ENCODE results near the gene IMPDH2.
"Not testable (repeated sequence)": the region's sequence is repeated elsewhere in the genome, so short reads cannot be mapped to it uniquely, and the experiment has no call there.

Gene IMPDH2

DNA sequence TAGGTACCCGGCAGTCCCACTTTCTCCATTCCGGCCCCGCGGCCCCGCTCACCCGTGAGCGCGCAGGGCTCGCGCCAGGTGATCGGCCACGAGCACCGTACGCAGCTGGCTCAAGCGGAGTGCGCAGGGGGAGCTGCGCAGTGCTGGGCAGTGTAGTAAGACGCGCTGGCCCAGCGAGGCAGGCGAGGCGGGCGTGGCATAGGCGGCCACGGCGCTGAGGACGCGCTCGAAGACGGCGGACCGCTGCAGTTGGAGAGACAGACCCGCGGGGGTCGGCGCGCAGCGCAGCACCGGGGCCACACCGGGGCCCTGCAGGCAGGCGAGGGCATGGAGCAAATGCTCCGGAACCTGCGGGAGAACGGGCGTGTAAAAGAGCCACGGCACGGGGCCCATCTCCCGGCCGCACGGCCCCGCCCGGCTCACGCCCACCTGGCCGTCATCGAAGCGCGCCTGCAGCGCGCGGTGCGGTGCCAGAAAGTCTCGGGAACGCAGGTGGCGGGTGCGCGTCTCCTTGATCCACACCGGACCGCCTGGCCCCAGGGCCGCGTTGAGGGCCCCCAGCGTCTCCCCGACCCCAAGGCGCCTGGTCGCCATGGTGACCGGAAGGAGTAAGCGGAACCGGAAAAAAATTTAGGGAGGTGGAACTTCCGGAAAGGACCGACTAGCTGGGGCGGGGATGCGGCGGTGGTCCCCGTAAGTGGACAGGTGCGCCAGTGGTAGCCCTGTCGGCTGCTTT is 11.1 kb downstream of the IMPDH2 start, which contains the start of gene DALRD3:
DALRD3 (minus strand) TSS at position 610 of the 736 bp plus-strand sequence; CDS start at position 594, 16 bp downstream.
- Histone ChIP-seq H3K4me1 (ENCODE audit: insufficient read depth, low read length) (peaks cover 28% of the 10 kb centered on the region), H3K36me3 (ENCODE audit: insufficient read depth, low read length) (peaks cover 41% of the 10 kb centered on the region), H2AFZ (ENCODE audit: low read depth, low read length) (peak within 1 kb of the TSS; percentile 6), H3K27me3 (ENCODE audit: insufficient read depth, low read length) (no peaks in the 10 kb centered on the region), H3K4me3 (ENCODE audit: low read length) (peak within 1 kb of the TSS; percentile 71), H3K9me3 (ENCODE audit: low read length) (no peaks in the 10 kb centered on the region)

- Histone ChIP-seq H3K4me3 (ENCODE audit: low read length) (peak overlapping the region; percentile 71), H3K27me3 (ENCODE audit: insufficient read depth, low read length) (no peaks in the 10 kb centered on the region), H3K36me3 (ENCODE audit: insufficient read depth, low read length) (peaks cover 46% of the 10 kb centered on the region), H3K9me3 (ENCODE audit: low read length) (no peaks in the 10 kb centered on the region), H3K4me1 (ENCODE audit: insufficient read depth, low read length) (peaks cover 21% of the 10 kb centered on the region), H2AFZ (ENCODE audit: low read depth, low read length) (no peak overlapping the region)
Measured at GRCh38 chr3:49017229-49017970, 11.8 kb downstream of the IMPDH2 start.

- H3K36me3 ChIP-seq (ENCODE audit: insufficient read depth, low read length), result peaks cover 54% of the 10 kb centered on the region
- no peaks in the 10 kb centered on the region for H3K27me3 ChIP-seq (ENCODE audit: insufficient read depth, low read length)
- H3K9me3 ChIP-seq (ENCODE audit: low read length), result no peaks in the 10 kb centered on the region
- H2AFZ ChIP-seq (ENCODE audit: low read depth, low read length), result no peak overlapping the region
- H3K4me3 ChIP-seq (ENCODE audit: low read length), result no peak overlapping the region
- H3K4me1 ChIP-seq (ENCODE audit: insufficient read depth, low read length), result peaks cover 21% of the 10 kb centered on the region
Measured at GRCh38 chr3:49016414-49017228, 12.6 kb downstream of the IMPDH2 start.

DNA sequence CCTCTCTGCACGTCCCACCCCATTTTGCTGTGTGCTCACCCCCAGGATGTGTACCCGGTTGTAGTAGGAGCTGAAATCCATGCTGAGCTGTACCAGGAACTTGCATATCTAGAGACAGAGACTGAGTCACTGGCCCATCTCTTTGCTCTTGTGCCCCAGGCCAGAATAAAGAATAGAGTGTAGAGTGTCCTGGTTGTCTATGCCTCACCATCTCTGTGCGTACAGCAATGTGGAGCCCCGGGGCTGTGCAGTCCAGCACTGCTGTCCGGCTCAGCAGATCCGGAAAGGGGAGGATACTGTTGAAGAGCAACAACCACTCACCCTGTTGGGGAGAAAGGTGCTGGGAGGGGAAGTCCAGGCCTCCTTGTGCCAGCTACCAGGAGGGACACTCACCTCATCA is 13.4 kb downstream of the IMPDH2 start:
- H3K9me3 ChIP-seq (ENCODE audit: low read length), result no peaks in the 10 kb centered on the region

DNA sequence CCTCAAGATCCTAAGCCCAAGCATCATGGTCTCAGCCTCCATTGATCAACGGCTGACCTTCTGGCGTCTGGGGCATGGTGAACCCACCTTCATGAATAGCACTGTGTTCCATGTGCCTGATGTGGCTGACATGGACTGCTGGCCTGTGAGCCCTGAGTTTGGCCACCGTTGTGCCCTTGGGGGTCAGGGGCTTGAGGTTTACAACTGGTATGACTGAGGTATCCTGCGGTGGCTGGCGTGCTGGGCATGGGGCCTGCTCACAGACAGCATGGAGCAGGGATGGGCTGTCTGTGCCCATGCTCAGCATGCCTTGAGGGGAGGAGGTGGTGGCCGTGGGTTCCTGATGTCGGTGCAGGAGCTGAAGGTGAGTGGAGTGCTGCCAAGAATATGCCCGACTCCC is 14.1 kb downstream of the IMPDH2 start:
- H3K36me3 ChIP-seq (ENCODE audit: insufficient read depth, low read length), result peaks cover 57% of the 10 kb centered on the region
- H3K4me1 ChIP-seq (ENCODE audit: insufficient read depth, low read length), result peaks cover 17% of the 10 kb centered on the region
- H3K27me3 ChIP-seq (ENCODE audit: insufficient read depth, low read length), result no peaks in the 10 kb centered on the region
- no peak overlapping the region for H2AFZ ChIP-seq (ENCODE audit: low read depth, low read length)
- no peak overlapping the region for H3K4me3 ChIP-seq (ENCODE audit: low read length)
- no peaks in the 10 kb centered on the region for H3K9me3 ChIP-seq (ENCODE audit: low read length)

More for the DNA sequence above, 13.4 kb downstream of the IMPDH2 start:
- Histone ChIP-seq H3K36me3 (ENCODE audit: insufficient read depth, low read length) (peaks cover 57% of the 10 kb centered on the region), H3K27me3 (ENCODE audit: insufficient read depth, low read length) (no peaks in the 10 kb centered on the region), H3K4me3 (ENCODE audit: low read length) (no peak overlapping the region), H2AFZ (ENCODE audit: low read depth, low read length) (no peak overlapping the region), H3K4me1 (ENCODE audit: insufficient read depth, low read length) (peaks cover 21% of the 10 kb centered on the region)

GRCh38 chr3:49013738-49014660 is 15.2 kb downstream of the IMPDH2 start:
- no peak overlapping the region for H3K4me3 ChIP-seq (ENCODE audit: low read length)
- no peaks in the 10 kb centered on the region for H3K27me3 ChIP-seq (ENCODE audit: insufficient read depth, low read length)
- peaks cover 59% of the 10 kb centered on the region for H3K36me3 ChIP-seq (ENCODE audit: insufficient read depth, low read length)
- no peak overlapping the region for H2AFZ ChIP-seq (ENCODE audit: low read depth, low read length)
- H3K9me3 ChIP-seq (ENCODE audit: low read length), result no peaks in the 10 kb centered on the region
- peaks cover 13% of the 10 kb centered on the region for H3K4me1 ChIP-seq (ENCODE audit: insufficient read depth, low read length)

- no peaks in the 10 kb centered on the region for H3K9me3 ChIP-seq (ENCODE audit: low read length)
- peaks cover 13% of the 10 kb centered on the region for H3K4me1 ChIP-seq (ENCODE audit: insufficient read depth, low read length)
- H3K4me3 ChIP-seq (ENCODE audit: low read length), result no peak overlapping the region
- peaks cover 59% of the 10 kb centered on the region for H3K36me3 ChIP-seq (ENCODE audit: insufficient read depth, low read length)
- no peaks in the 10 kb centered on the region for H3K27me3 ChIP-seq (ENCODE audit: insufficient read depth, low read length)
- no peak overlapping the region for H2AFZ ChIP-seq (ENCODE audit: low read depth, low read length)
Measured at GRCh38 chr3:49013113-49013737, 16.0 kb downstream of the IMPDH2 start.

- no peaks in the 10 kb centered on the region for H3K9me3 ChIP-seq (ENCODE audit: low read length)
- no peak overlapping the region for H3K4me3 ChIP-seq (ENCODE audit: low read length)
- H3K27me3 ChIP-seq (ENCODE audit: insufficient read depth, low read length), result no peaks in the 10 kb centered on the region
- peaks cover 13% of the 10 kb centered on the region for H3K4me1 ChIP-seq (ENCODE audit: insufficient read depth, low read length)
- H3K36me3 ChIP-seq (ENCODE audit: insufficient read depth, low read length), result peaks cover 59% of the 10 kb centered on the region
- H2AFZ ChIP-seq (ENCODE audit: low read depth, low read length), result no peak overlapping the region
Measured at GRCh38 chr3:49012441-49013017, 16.7 kb downstream of the IMPDH2 start.

DNA sequence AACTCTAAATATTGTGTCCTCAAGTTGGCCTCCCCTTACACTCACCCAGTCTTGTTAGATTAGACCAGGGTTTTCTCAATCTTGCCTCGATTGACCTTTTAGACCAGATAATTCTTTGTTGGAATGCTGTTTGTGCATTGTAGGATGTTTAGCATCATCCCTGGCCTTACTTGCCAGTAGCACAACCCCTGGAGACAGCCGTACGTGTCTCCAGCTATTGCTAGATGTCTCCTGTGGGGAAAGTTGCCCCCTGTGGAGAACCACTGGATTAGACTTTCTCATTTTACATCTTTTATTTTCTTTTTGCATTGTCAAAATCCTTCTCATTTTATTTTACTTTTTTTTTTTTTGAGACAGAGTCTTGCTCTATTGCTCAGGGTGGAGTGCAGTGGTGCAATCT is 19.8 kb downstream of the IMPDH2 start:
- Histone ChIP-seq H3K36me3 (ENCODE audit: insufficient read depth, low read length) (peaks cover 33% of the 10 kb centered on the region), H3K27me3 (ENCODE audit: insufficient read depth, low read length) (no peaks in the 10 kb centered on the region), H3K4me1 (ENCODE audit: insufficient read depth, low read length) (peaks cover 17% of the 10 kb centered on the region), H3K4me3 (ENCODE audit: low read length) (no peak overlapping the region), H2AFZ (ENCODE audit: low read depth, low read length) (no peak overlapping the region), H3K9me3 (ENCODE audit: low read length) (no peaks in the 10 kb centered on the region)

GRCh38 chr3:49008627-49009026 is 20.6 kb downstream of the IMPDH2 start:
- peaks cover 17% of the 10 kb centered on the region for H3K4me1 ChIP-seq (ENCODE audit: insufficient read depth, low read length)
- peaks cover 25% of the 10 kb centered on the region for H3K36me3 ChIP-seq (ENCODE audit: insufficient read depth, low read length)
- H2AFZ ChIP-seq (ENCODE audit: low read depth, low read length); H3K27me3 ChIP-seq (ENCODE audit: insufficient read depth, low read length); H3K9me3 ChIP-seq (ENCODE audit: low read length): not testable (repeated sequence)
- peak overlapping the region; percentile 61 for H3K4me3 ChIP-seq (ENCODE audit: low read length)

- no peak overlapping the region for H2AFZ ChIP-seq (ENCODE audit: low read depth, low read length)
- H3K4me3 ChIP-seq (ENCODE audit: low read length), result peak overlapping the region; percentile 61
- peaks cover 17% of the 10 kb centered on the region for H3K4me1 ChIP-seq (ENCODE audit: insufficient read depth, low read length)
- H3K36me3 ChIP-seq (ENCODE audit: insufficient read depth, low read length), result peaks cover 19% of the 10 kb centered on the region
- no peaks in the 10 kb centered on the region for H3K9me3 ChIP-seq (ENCODE audit: low read length)
- no peaks in the 10 kb centered on the region for H3K27me3 ChIP-seq (ENCODE audit: insufficient read depth, low read length)
Measured at GRCh38 chr3:49007771-49008528, 21.2 kb downstream of the IMPDH2 start.

Data from neuron (in vitro differentiated cells).